Measurements from ENCODE around the gene PER1.
A peak's percentile ranks its signal among the peaks of the same experiment; 100 is the strongest.
"Not testable (repeated sequence)": the region's sequence is repeated elsewhere in the genome, so short reads cannot be mapped to it uniquely, and the experiment has no call there.

The PER1 gene

GRCh38 chr17:8173871-8174322 is 21.7 kb upstream of the PER1 start:
- in situ Hi-C loops (cut with MboI; ENCODE audit: low pct_unique_long_range_greater_than_20kb, low sequenced_read_pairs), result no loop called here
- DNase-seq, result no peak

- in situ Hi-C loops (cut with MboI; ENCODE audit: low pct_unique_long_range_greater_than_20kb, low sequenced_read_pairs), result no loop called here
- DNase-seq, result peak; percentile 97
Measured at GRCh38 chr17:8173056-8173870, 21.1 kb upstream of the PER1 start.

GRCh38 chr17:8170186-8170585 is 18.0 kb upstream of the PER1 start:
- DNase-seq; in situ Hi-C loops (cut with MboI; ENCODE audit: low pct_unique_long_range_greater_than_20kb, low sequenced_read_pairs): not testable (repeated sequence)

- DNase-seq, result no peak
- in situ Hi-C loops (cut with MboI; ENCODE audit: low pct_unique_long_range_greater_than_20kb, low sequenced_read_pairs), result no loop called here
Measured at GRCh38 chr17:8167526-8167925, 15.3 kb upstream of the PER1 start.

DNA sequence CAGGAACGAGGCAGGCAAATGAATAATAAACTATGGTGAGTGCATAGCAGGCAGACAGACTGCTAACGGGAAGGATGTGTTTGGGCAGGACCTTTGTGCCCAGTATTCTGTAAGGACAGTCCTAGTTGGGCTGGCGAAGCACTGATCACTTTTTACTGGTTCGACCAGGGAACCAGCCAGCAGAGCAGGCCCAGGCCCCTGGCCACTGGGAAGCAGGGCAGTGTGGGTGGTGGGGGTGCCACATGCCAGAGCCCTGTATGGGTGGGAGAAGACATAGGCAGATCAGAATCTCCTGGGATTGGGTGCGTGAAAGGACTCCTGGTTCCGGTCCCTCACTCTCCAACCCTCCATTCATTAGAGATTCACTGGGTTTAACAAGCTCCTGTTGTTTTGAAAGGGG is 14.5 kb upstream of the PER1 start:
- in situ Hi-C loops (cut with MboI; ENCODE audit: low pct_unique_long_range_greater_than_20kb, low sequenced_read_pairs), result no loop called here
- no peak for DNase-seq

GRCh38 chr17:8164815-8165131 is 12.6 kb upstream of the PER1 start:
- in situ Hi-C loops (cut with MboI; ENCODE audit: low pct_unique_long_range_greater_than_20kb, low sequenced_read_pairs), result no loop called here
- DNase-seq, result no peak

DNA sequence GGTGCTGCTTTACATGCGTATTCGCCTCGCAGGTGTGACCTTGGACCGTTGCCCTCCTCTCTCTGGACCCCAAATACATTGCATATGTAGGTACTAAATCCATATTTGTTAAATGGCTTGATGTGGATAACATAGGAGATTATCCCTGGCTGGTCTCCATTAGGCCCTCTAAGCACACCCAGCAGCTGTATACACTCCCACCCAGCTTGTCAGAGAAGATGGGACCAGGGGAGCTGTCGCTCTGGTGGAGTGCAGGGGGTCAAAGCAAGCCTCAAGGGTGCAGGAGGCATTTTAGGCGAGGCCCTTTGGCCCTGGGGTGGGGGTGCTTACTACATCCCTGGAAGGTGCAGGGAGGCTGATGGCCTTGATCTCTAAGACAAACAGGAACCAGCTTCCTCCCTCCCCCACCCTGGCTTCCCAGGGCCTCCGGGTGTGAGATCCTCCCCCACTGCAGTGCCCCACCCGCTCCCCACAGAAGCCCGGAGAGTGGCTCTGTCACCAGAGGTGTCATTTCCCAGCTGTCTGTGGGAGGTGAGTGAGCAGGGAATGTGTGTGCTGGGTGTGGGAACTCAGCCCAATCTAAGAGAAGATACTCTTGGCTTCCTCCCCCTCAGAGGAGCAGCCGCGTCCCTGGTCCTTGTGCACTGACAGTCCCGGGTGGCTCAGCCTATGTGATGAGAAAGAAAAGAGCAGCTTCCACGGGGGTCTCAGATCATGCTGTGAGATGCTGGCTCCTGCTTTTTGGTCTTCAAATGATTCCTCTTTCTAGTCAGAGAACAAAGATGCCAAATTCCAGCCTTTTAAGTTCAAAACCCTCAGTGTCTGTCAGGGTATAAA is 12.0 kb upstream of the PER1 start:
- in situ Hi-C loops (cut with MboI; ENCODE audit: low pct_unique_long_range_greater_than_20kb, low sequenced_read_pairs), result no loop called here
- DNase-seq, result peak; percentile 93

- no peak for DNase-seq
- in situ Hi-C loops (cut with MboI; ENCODE audit: low pct_unique_long_range_greater_than_20kb, low sequenced_read_pairs), result no loop called here
Measured at GRCh38 chr17:8162997-8163977, 11.1 kb upstream of the PER1 start.

GRCh38 chr17:8162233-8162996 is 10.2 kb upstream of the PER1 start, which contains the start of gene VAMP2:
VAMP2 (minus strand) TSS chr17:8162948; CDS start chr17:8162879, 69 bp downstream.
- DNase-seq, result no peak
- in situ Hi-C loops (cut with MboI; ENCODE audit: low pct_unique_long_range_greater_than_20kb, low sequenced_read_pairs), result no loop called here

DNA sequence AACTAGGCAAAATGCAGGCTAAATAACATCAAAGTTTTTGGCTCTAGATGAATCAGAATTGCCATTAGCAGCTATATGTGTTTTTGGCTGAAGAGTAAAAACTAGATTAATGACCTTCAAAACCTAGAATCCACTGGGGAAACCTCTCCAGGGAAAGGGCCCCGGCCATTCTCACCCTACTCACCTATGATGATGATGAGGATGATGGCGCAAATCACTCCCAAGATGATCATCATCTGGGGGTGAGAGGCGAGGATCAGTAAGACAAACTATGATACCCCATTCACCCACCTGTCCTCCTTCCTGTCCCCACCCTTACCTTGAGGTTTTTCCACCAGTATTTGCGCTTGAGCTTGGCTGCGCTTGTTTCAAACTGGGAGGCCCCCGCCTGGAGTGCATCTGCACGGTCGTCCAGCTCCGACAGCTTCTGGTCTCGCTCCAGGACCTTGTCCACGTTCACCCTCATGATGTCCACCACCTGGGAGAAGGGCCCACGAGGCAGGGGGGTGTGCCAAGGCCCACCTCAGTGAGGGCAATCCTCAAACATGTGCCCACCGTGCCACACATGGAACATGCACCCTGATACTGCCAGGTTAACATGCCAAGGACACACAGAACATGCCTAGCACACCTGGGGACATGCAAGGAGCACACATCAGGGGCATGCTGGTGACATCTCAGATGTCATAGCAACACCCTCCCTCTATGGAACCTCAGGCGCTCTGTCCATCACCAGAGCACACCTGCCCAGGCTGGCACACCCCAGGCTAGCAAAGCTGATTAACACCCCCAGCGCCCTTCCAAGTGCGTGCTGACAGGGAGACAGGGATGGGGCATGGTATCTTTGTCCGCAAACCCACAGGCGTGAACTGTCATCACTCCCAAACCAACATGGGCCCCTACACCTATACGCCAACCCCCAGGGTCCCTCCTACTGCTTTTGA is 9.4 kb upstream of the PER1 start:
- no peak for DNase-seq
- in situ Hi-C loops (cut with MboI; ENCODE audit: low pct_unique_long_range_greater_than_20kb, low sequenced_read_pairs), result no loop called here

GRCh38 chr17:8160741-8161221 is 8.6 kb upstream of the PER1 start:
- DNase-seq, result no peak
- in situ Hi-C loops (cut with MboI; ENCODE audit: low pct_unique_long_range_greater_than_20kb, low sequenced_read_pairs), result no loop called here

- in situ Hi-C loops (cut with MboI; ENCODE audit: low pct_unique_long_range_greater_than_20kb, low sequenced_read_pairs), result no loop called here
- no peak for DNase-seq
Measured at GRCh38 chr17:8160224-8160577, 8.0 kb upstream of the PER1 start.

- in situ Hi-C loops (cut with MboI; ENCODE audit: low pct_unique_long_range_greater_than_20kb, low sequenced_read_pairs), result no loop called here
- no peak for DNase-seq
Measured at GRCh38 chr17:8159459-8160223, 7.4 kb upstream of the PER1 start.

GRCh38 chr17:8159032-8159400 is 6.8 kb upstream of the PER1 start:
- in situ Hi-C loops (cut with MboI; ENCODE audit: low pct_unique_long_range_greater_than_20kb, low sequenced_read_pairs), result no loop called here
- DNase-seq, result no peak

DNA sequence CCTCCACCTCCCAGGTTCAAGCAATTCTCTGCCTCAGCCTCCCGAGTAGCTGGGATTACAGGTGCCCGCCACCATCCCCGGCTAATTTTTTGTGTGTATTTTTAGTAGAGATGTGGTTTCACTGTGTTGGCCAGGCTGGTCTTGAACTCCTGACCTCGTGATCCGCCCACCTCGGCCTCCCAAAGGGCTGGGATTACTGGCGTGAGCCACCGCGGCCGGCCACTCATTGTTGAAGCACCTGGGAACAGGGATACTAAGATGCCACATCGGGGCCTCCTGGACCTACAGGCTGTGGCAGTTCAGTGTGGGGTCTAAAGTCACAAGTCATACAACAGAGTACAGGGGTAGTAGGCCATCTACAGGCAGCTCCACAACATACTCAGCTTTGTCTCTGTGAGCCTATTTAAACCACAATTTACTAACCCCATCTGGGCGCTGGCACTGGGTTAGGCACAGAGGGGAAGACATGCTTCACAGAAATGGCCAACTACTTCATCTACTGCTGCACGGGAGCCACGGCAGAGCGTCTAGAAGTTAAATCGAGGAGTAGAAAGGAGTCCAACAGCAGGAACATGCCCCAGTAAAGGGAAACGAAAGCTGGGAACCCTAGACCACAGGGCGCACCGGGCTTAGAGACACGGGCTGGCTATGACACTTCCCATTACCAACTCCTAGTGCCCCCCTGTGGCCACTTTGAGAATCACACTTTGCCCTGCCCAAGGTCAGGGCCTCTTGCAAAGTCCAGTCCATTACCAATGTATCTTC is 6.2 kb upstream of the PER1 start:
- DNase-seq, result peak; percentile 90
- in situ Hi-C loops (cut with MboI; ENCODE audit: low pct_unique_long_range_greater_than_20kb, low sequenced_read_pairs), result no loop called here
